HG03442 (cell line): ENCODE data around the gene GDPGP1.
"Not testable (repeated sequence)": the region's sequence is repeated elsewhere in the genome, so short reads cannot be mapped to it uniquely, and the experiment has no call there.

Experiments
- ATAC-seq: cut with Tn5 transposase; IDR thresholded peaks from one replicate; pipeline ENCODE4 v1.9.1; 2021; ENCODE audit warnings: mild to moderate bottlenecking, moderate library complexity; ENCODE audit not compliant: unreplicated experiment

GDPGP1 gene

GRCh38 chr15:90234096-90234988 lies at the start of gene GDPGP1:
TSS of gene GDPGP1 (plus strand) at chr15:90234209. CDS start at chr15:90240909, 6,700 bp downstream.
- peak; percentile 63 for ATAC-seq

DNA sequence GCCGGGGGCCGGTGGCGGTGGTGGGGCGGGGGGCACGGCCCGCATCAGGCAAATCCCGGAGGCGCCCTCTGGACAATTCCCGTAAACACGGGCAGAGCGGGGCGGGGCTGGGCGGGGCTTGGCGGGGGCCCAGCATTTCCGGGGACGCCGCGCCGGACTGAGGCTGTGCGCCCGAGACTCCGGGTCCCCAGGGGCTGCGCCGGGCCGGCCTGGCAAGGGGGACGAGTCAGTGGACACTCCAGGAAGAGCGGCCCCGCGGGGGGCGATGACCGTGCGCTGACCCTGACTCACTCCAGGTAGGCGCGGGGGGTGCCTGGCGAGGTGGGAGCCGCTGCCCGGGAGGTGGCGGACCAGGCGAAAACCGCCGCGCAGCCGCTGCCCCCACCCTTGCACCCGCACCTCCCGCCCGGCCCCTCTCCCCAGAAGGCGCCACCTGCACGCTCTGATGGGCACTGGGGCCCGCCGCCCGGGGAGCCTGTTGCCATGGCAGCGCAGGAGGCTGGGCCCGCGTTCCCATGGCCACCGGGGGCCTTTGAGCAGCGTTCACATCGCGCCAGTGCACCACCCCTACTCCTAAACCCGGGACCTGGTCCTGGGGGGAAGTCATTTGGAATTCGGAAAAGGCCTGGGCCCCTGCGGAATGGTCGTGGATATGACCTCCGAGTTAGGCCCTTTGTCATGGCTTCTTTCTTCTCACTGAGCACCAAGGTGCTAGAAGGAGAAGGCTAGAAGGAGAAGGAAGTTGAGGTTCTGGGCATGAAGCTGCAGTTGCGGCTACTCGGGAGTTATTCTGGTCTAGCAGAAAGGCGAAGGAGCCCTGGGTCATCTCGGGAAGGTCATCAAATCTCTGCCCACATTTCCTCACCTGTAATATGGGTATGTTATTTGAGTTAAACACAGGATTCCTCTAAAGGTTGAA lies 49.0 kb upstream of the GDPGP1 start:
- ATAC-seq: peak; percentile 53

- ATAC-seq: no peak
Measured at GRCh38 chr15:90187257-90187868, 46.6 kb upstream of the GDPGP1 start.

DNA sequence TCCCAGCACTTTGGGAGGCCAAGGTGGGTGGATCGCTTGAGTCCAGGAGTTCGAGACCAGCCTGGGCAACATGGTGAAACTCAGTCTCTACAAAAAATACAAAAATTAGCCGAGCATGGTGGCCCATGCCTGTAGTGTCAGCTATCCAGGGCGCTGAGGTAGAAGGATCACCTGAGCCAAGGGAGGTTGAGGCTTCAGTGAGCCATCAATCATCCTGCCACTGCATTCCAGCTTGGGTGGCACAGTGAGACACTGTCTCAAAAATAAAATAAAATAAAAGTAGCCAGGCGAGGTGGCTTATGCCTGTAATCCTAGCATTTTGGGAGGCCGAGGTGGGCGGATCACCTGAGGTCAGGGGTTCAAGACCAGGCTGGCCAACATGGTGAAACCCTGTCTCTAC lies 45.9 kb upstream of the GDPGP1 start:
- ATAC-seq: not testable (repeated sequence)

GRCh38 chr15:90188914-90189748 lies 44.9 kb upstream of the GDPGP1 start:
- ATAC-seq: no peak

DNA sequence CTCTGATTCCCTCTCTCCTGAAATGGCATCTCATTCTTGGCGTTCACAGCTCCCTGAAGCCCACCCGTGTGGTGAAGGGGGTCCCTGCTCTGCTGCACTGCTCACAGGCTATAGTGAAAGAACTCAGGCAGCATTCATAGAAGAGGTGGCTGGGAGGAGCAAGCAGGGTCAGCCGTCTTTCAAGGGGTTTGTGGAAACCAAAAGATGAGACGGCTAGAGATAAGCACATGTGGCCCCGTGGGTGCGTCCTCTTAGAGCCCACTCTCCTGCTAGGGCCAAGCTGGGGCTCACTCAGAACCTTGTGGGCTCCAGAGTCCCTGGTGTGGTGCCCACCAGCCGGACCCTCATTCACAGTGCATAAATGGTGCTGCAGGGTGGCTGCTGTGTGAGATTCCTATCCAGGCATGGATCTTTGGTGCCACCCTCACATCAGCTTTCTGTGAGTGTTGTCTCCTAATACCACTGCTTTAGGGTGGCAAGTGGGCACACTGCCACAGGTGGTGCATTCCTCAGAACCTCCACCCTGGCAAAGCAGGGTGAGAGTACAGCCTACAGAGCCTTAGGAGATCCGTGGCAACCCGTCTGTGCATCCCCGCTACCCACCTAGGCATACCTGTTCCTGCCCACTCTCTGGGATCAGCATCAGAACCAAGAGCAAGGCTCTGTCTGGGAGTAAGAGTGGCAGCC lies 44.1 kb upstream of the GDPGP1 start:
- no peak for ATAC-seq

GRCh38 chr15:90190606-90191343 lies 43.2 kb upstream of the GDPGP1 start:
- peak; percentile 56 for ATAC-seq

DNA sequence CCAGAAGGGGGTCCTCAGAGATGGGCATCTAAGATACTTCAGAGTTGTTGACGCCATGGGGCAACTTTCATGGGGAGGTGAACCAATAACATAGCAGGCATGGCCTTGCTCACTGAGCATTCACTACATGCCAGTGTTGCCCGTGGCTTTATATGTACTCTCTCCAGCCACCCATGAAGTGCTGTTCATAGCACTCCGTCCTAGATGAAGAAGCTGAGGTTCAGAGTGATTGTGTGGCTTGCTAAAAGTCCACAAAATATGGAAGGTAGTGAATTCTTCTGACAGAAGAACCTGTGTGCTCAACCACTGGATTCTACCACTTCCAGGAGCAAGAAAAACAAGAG lies 42.7 kb upstream of the GDPGP1 start:
- peak; percentile 9 for ATAC-seq

DNA sequence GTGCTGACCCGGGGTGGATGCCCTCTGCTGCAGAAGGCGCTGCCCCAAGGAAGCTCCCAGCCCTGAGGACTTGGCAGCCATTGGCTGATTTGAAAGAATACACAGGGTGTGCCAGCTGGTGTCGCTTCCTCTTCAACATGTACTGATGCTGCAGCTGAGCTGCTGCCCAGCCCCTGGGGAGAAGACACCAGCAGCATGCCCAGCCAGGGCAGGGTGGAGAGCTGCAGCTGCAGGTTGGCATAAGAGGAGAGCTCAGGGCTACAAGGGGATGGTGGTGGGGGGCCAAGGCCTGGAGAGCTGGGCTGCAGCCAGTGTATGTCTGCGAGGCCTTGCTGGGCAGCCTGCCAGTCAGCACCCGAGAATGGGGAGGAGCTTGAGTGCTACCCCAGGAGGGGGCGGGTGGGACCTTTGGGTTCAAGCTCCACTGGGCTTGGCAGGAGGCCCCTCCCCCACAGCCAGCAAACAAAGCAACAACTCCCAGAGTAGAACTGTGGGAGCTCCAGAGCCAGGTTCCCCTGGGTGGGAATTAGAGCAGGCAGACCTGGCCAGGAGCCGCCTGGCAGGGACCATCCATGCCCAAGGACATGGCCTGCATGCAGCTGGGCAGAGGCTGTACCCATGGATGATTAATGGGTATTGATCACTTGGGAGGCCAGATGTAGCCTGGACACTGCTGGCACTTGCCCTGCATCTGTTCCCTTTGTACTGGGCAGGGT lies 42.1 kb upstream of the GDPGP1 start:
- peak; percentile 62 for ATAC-seq

GRCh38 chr15:90192961-90193786 lies 40.8 kb upstream of the GDPGP1 start:
- ATAC-seq: no peak

GRCh38 chr15:90194655-90195054 lies 39.4 kb upstream of the GDPGP1 start:
- ATAC-seq: no peak

DNA sequence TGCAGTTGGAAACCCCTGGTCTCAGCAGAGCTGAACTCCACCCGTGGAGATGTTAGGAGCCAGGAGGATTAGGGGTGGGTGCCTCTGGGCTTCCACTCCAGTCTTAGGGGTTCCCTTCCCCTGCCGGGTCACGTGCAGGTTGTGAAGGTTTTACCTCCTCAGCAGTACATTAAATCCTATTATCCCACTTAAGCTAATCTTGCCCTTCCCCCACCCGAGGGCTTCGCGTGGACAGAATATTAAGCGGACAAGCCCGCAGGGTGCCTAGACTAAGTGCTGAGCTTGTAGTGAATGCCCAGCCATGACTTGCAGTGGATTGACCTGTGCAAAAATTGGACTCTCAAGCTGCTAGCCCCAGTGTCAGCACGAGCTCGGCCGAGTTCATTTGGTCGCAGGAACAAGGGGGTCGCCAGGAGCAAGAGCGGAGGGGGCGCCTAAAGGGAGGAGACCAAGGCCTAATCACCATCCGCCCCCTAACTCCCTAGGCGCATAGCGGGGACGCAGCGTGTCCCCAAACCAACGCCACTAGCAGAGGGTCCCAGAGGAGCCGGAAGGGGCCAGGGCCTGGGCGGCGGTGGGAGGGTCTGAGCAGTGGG lies 33.4 kb upstream of the GDPGP1 start:
- ATAC-seq: peak; percentile 17

DNA sequence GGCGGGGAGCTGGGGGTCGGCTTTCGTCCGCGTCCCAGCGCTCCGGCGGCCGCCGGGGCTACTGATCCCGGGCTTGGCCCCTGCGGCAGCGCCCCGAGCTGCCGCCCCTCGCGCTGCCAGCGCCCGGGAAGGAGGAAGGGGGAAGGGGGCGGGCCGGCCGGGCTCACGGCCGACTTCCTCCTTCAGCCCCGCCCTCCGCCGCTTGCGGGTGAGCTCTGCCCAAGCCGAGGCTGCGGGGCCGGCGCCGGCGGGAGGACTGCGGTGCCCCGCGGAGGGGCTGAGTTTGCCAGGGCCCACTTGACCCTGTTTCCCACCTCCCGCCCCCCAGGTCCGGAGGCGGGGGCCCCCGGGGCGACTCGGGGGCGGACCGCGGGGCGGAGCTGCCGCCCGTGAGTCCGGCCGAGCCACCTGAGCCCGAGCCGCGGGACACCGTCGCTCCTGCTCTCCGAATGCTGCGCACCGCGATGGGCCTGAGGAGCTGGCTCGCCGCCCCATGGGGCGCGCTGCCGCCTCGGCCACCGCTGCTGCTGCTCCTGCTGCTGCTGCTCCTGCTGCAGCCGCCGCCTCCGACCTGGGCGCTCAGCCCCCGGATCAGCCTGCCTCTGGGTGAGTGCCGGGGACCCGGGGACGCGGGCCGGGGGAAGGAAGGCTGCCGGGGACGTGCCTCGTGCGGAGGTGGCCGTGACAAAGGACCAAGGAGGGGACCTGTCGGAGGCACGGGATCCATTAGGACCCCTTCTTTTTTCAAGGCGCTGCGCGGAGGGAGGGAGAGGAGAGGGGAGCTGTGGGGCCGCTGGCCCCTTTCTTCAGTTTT lies 32.7 kb upstream of the GDPGP1 start, which contains the start of gene SEMA4B:
Gene SEMA4B, plus strand, starts transcription at position 201 of the 814 bp plus-strand sequence. Its CDS starts 249 bp downstream, at position 450.
- ATAC-seq: peak; percentile 65

- no peak for ATAC-seq
Measured at GRCh38 chr15:90201944-90202375, 32.0 kb upstream of the GDPGP1 start.

GRCh38 chr15:90202929-90203328 lies 31.1 kb upstream of the GDPGP1 start:
- ATAC-seq: no peak

DNA sequence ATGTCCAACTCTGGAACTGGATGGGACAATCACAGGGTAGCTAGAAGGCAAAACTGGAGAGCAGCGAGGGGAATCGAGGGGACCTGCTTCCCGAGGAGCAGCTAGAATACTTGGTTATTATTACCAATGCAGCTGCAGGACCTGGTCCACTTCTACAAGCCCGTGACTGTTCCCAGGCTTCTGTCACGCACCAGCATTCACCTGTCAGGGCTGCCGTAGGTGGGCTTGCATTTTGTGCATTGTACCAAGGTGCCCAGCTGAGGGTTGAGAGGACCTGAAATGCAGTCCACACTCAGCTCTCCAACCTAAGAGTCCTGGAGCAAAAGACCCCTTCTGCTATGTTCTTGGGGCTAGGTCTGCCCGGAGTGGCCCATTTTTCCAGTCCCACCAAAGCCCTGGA lies 30.5 kb upstream of the GDPGP1 start:
- ATAC-seq: no peak
